Stimulated activated CD8-positive, alpha-beta memory T cell treated with anti-CD3 and anti-CD28 coated beads, Interleukin-15, amount 100 ng/mL, for 48 hours (primary cell): ENCODE results near the gene RAB11FIP2.

Source experiments
- DNase-seq, 2 donors: peaks; one replicate each; pipeline ENCODE4 v3.0.0-alpha.2; 2020; ENCODE audit warnings: low read depth in 2 of 2

Gene RAB11FIP2

GRCh38 chr10:118034791-118035261 is 11.9 kb downstream of the RAB11FIP2 start:
- DNase-seq: no peak

- DNase-seq: no peak
These were observed 12.8 kb downstream of the RAB11FIP2 start for GRCh38 chr10:118033905-118034304.

GRCh38 chr10:118032564-118032963 is 14.2 kb downstream of the RAB11FIP2 start:
- DNase-seq: no peak

GRCh38 chr10:118031351-118032075 is 15.2 kb downstream of the RAB11FIP2 start:
- DNase-seq: no peak

- DNase-seq: no peak
These were observed 18.1 kb downstream of the RAB11FIP2 start for GRCh38 chr10:118028619-118029018.

- DNase-seq: no peak
These were observed 19.3 kb downstream of the RAB11FIP2 start for GRCh38 chr10:118027397-118027796.

GRCh38 chr10:118026936-118027335 is 19.8 kb downstream of the RAB11FIP2 start:
- DNase-seq: no peak

- no peak for DNase-seq
These were observed 26.4 kb downstream of the RAB11FIP2 start for GRCh38 chr10:118020365-118020764.

- no peak for DNase-seq
These were observed 28.9 kb downstream of the RAB11FIP2 start for GRCh38 chr10:118017850-118018249.

GRCh38 chr10:118017071-118017740 is 29.5 kb downstream of the RAB11FIP2 start:
- DNase-seq: no peak

- no peak for DNase-seq
These were observed 33.7 kb downstream of the RAB11FIP2 start for GRCh38 chr10:118012952-118013525.

GRCh38 chr10:118007773-118008172 is 39.0 kb downstream of the RAB11FIP2 start:
- no peak for DNase-seq

- DNase-seq: no peak
These were observed 43.6 kb downstream of the RAB11FIP2 start for GRCh38 chr10:118003126-118003525.

GRCh38 chr10:118002581-118002980 is 44.2 kb downstream of the RAB11FIP2 start:
- peak in 1 of 2 donors; percentile 2 for DNase-seq

GRCh38 chr10:117997673-117998072 is 49.1 kb downstream of the RAB11FIP2 start:
- no peak for DNase-seq

GRCh38 chr10:117996709-117997108 is 50.0 kb downstream of the RAB11FIP2 start:
- no peak for DNase-seq

GRCh38 chr10:117994771-117995170 is 52.0 kb downstream of the RAB11FIP2 start:
- DNase-seq: no peak

GRCh38 chr10:117993166-117993565 is 53.6 kb downstream of the RAB11FIP2 start:
- no peak for DNase-seq

- DNase-seq: no peak
These were observed 55.0 kb downstream of the RAB11FIP2 start for GRCh38 chr10:117991701-117992100.

GRCh38 chr10:117989962-117990361 is 56.8 kb downstream of the RAB11FIP2 start:
- no peak for DNase-seq

GRCh38 chr10:117988814-117989213 is 57.9 kb downstream of the RAB11FIP2 start:
- DNase-seq: no peak

GRCh38 chr10:117987244-117987909 is 59.4 kb downstream of the RAB11FIP2 start:
- DNase-seq: no peak
